Skeletal muscle cell (primary cell): ENCODE results near the gene IFT172.

Experiments used
- DNase-seq: peaks from one replicate; pipeline ENCODE4 v3.0.0-alpha.2; 2010; ENCODE audit warnings: low read depth
- H3K4me3 ChIP-seq: 2 replicates; pipeline ENCODE4 v1.5.1; 2011; ENCODE audit warnings: low read depth, mild to moderate bottlenecking, control low read depth, low read length, moderate library complexity

Gene IFT172

GRCh38 chr2:27495840-27496356 lies 6.4 kb upstream of the IFT172 start:
- no peak for DNase-seq
- H3K4me3 ChIP-seq: peak overlapping the region; percentile 75

DNA sequence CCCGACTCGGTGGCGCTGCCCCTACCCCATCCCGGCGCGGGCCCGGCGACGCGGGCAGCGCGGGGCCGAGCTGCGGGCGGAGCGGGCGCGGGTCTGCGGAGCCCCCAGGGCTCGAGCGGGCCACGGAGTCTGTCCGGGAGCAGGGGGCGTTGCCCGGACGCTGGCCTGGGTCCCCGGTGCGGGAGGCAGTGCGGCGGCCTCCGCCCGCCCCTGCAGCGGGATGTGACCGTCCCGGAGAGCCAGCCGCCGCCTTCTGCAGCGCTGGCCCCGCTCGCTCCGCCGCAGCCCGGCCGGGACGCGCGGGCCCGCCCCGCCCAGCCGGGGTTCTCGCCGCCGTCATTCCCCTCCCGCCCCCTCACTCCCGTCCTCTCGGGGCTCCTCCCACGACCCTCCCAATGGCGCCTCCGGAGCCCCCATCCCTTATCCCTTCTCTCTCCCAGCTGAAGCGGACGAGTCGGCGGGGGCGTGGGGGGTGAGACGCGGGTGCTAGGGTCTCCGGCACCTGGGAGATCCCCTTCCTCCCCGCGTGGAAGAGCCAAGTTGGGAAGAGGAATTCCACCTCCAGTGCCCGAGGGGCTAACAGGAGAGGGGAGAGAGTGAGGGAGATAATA lies 5.5 kb upstream of the IFT172 start, which contains the start of gene FNDC4:
Gene FNDC4, minus strand, starts transcription at position 257 of the 611 bp plus-strand sequence. CDS start 521 bp downstream, outside the sequence.
- no peak for DNase-seq

DNA sequence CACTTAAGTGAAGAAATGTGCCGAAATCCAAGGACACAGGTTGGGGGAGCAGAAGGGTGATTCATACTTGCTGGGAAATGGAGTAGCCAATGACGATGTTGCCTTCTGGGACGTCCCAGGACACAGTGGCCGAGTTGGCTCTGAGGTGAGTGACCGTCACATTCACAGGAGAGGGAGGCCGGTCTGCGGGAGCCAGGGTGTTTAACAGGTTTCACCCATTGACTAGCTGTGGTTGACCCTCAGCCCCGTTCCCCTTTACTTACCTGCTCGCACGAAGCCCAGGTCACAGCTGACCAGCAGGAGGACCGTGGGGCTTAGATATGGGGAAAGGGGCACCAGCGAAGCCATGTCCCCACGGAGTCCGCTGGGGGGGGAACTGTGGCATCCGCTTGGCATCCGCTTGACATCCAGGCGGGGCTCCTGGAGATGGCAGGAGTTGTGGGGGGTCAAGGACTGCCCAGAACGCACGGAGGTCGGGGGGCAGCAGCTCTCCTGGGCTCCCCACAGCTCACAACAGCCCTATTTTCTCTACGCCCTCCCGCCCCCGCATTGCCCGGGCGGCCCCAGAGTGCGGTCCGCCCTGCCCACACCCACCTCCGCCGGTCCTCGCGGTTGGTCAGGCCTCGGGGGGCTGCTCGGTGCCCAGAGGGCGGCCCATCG lies 4.9 kb upstream of the IFT172 start:
- DNase-seq: peak; percentile 41
- peak overlapping the region; percentile 75 for H3K4me3 ChIP-seq

More for the DNA sequence above, 5.5 kb upstream of the IFT172 start, which contains the start of gene FNDC4:
- peak within 1 kb of the TSS; percentile 75 for H3K4me3 ChIP-seq

GRCh38 chr2:27493948-27494283 lies 4.4 kb upstream of the IFT172 start:
- H3K4me3 ChIP-seq: peak overlapping the region; percentile 75
- no peak for DNase-seq

DNA sequence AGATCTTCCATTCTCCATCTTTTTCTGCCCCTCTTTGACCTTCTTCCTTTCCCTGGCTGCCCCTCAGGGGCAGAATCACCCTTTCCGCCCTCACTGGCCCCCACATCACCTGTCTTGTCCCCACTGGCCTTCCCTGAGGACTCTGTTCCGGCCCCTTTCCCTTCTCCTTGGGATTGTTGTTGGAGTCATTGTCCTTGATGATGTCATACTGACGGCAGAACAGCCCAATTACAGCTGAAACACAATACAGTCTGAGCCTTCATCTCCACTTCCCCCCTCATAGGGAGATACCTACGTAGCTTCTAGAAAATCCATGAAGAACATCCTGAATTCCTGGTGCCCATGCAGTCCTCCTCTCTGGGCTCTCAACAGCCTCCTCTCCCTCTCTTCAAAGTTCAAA lies 3.0 kb upstream of the IFT172 start:
- H3K4me3 ChIP-seq: no peak overlapping the region
- DNase-seq: no peak

GRCh38 chr2:27489118-27489497 lies 435 bp downstream of the IFT172 start:
- peak overlapping the region; percentile 77 for H3K4me3 ChIP-seq
- no peak for DNase-seq

GRCh38 chr2:27485496-27485895 lies 4.0 kb downstream of the IFT172 start:
- no peak for DNase-seq
- H3K4me3 ChIP-seq: no peak overlapping the region

GRCh38 chr2:27471961-27472360 lies 17.6 kb downstream of the IFT172 start:
- H3K4me3 ChIP-seq: no peak overlapping the region
- no peak for DNase-seq

- no peak for DNase-seq
- no peak overlapping the region for H3K4me3 ChIP-seq
Measured at GRCh38 chr2:27464443-27464842, 25.1 kb downstream of the IFT172 start.

- DNase-seq: no peak
- no peak overlapping the region for H3K4me3 ChIP-seq
Measured at GRCh38 chr2:27461118-27461517, 28.4 kb downstream of the IFT172 start.

DNA sequence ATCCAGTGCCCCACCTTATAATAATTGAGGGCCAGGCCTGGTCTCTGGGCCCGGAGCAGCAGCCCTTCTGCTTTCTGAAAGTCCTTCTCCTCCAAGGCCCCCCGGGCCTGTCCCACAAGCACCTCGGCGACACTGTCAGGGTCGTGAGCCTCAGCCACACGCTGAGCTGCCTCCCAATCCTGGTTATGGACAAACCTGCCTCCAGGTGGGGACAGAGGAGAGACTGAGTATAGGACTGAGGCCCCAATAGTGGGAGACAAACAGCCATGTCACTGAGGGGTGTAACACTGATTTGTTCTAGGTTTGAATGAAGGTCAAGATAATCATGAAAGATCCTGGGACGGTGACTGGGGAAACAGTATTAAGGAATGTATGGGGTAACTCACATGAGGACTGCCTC lies 35.6 kb downstream of the IFT172 start:
- no peak overlapping the region for H3K4me3 ChIP-seq
- DNase-seq: no peak

DNA sequence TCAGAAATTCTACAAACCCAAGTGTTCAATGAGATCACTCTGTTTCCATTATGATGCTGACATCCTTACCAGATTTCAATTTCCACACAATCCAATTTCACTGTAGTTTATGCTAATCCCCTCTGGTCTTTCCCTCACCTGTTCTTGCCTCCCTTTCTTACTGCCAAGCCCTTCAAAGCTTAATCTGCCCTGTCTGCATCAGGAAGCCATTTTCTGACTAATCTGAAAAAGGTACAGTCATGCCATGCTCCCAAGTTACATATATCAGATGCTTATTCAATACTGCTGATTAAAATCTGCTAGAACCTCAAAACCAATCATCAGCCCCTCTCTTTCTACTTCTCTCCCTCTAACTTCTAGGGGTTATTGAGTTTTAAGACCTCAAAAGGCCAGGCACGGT lies 38.4 kb downstream of the IFT172 start:
- H3K4me3 ChIP-seq: no peak overlapping the region
- DNase-seq: no peak

- H3K4me3 ChIP-seq: no peak overlapping the region
- no peak for DNase-seq
Measured at GRCh38 chr2:27448381-27448780, 41.2 kb downstream of the IFT172 start.

DNA sequence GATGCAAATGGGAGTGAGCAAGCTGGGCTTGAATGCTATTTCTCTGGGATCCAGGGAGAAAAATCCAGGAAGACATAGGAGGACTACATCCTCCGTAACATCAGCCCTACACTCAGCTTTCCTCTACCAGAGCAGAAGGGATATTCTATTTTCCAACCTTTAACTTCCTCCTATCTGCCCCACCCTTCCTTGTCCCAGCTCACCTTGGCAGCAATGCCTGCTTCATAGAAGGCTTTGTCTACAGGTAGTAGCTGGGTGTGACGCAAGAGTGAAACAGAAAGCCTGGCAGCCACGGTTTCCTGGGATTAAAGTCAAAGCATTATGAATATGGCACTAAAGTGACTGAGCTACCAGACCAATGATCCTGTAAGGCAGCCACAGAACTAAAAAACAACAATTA lies 43.5 kb downstream of the IFT172 start:
- DNase-seq: no peak
- H3K4me3 ChIP-seq: no peak overlapping the region

DNA sequence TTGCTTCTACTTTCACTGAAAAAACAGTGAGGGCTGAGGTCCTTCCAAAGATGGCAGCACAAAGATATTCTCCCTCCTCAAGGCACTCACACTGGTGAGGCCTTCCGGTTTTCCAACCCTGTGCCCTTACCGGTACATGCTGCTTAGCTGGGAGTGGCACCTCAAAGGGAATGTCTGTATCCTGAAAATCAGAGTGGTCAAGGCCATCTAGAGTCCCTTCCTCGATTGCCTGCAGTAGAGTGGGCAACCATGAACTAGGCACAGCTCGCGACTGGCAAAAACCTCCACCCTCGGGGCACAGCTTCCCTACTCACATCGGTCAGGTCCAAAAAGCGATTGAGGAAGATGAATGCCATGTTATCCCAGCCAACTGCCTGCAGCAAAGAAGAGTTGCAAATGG lies 43.9 kb downstream of the IFT172 start:
- H3K4me3 ChIP-seq: no peak overlapping the region
- no peak for DNase-seq

GRCh38 chr2:27445155-27445554 lies 44.4 kb downstream of the IFT172 start:
- DNase-seq: no peak
- H3K4me3 ChIP-seq: no peak overlapping the region

DNA sequence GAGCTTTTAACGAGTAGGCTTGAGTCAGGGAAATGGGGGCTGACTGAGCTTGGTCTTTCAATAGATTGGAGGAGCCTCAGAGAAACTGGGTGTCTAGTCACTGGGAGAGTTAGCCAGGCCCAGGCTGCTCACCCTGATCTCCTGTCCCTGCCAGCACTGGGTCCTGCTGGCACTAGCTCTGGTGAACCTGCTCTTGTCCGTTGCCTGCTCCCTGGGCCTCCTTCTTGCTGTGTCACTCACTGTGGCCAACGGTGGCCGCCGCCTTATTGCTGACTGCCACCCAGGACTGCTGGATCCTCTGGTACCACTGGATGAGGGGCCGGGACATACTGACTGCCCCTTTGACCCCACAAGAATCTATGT lies 46.6 kb downstream of the IFT172 start:
- H3K4me3 ChIP-seq: no peak overlapping the region
- DNase-seq: no peak

GRCh38 chr2:27441958-27442919 lies 47.3 kb downstream of the IFT172 start, which contains the start of gene KRTCAP3:
KRTCAP3 (plus strand) TSS chr2:27442381; CDS start chr2:27442413, 32 bp downstream.
- H3K4me3 ChIP-seq: no peak within 1 kb of the TSS

GRCh38 chr2:27441226-27441926 lies 48.2 kb downstream of the IFT172 start:
- H3K4me3 ChIP-seq: no peak overlapping the region
- DNase-seq: no peak

More at GRCh38 chr2:27441958-27442919, 47.3 kb downstream of the IFT172 start, which contains the start of gene KRTCAP3:
- no peak for DNase-seq
